ENCODE data around the gene NR0B1.

Gene NR0B1

DNA sequence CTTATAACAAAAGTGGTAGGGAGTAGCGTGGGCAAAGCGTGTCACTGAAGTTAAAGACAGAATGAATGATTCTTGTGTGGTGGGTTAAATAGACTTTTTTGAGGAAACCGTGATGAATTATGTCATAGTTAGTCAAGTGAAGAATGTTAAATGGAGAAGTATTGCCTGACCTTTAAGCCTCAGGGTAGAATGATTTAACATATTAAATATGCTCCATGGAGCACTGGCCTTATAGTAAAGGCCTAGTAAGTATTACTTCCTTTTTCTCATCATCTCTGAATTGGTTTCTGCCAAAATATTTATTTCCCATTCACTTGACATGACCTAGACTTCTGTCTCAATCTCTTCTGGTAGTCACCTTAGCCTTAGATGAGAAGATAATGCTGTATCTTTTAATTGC lies 38.6 kb downstream of the NR0B1 start:
- DNase-seq (ENCODE audit: low read depth in 2 of 2) = no peak

DNA sequence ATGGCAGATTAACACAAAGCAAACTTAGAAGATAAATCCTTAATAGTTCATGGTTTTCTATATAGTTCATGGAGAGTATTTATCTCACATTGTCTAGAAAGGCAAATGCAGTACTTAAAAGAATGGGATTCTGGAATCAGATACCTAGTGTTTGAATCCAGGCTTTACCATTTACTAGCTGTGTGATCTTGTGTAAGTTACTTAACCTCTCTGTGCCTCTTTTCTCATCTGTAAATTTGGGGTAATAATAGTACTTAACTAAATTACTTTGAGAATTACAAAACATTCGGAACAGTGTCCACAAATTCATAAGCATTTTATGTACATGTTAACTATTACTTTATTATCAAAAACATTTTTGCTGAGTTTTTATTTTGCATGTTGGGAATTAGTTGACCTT lies 46.4 kb downstream of the NR0B1 start:
- DNase-seq (ENCODE audit: low read depth in 2 of 2) = no peak

- no peak for DNase-seq (ENCODE audit: low read depth in 2 of 2)
Observed at GRCh38 chrX:30261012-30261411, 48.2 kb downstream of the NR0B1 start.

GRCh38 chrX:30259927-30260326 lies 49.3 kb downstream of the NR0B1 start:
- no peak for DNase-seq (ENCODE audit: low read depth in 2 of 2)

Measured in stimulated activated CD8-positive, alpha-beta memory T cell treated with anti-CD3 and anti-CD28 coated beads, Interleukin-2, amount 100 ng/mL, for 1 hour (primary cell).